IMR-90 (cell line): ENCODE data around the gene MUC20. TPM values are rescaled to one million over a fixed set of nuclear protein-coding genes. Genes with fewer than 3 reads are reported as not detected.

Source experiments
- ATAC-seq: fragments of 200-7000 bp; cut with Tn5 transposase; 2 replicates; pipeline ENCODE4 v1.9.1; 2020; ENCODE audit warnings: low read depth, mild to moderate bottlenecking, moderate library complexity
- BruUV-seq: library from RNA; stranded (reverse); fragments of 400-500 nt; replicated peaks from 2 replicates; lab custom pipeline; 2021; lab: Mats Ljungman, UMichigan
- CTCF ChIA-PET: fragments of 300-600 bp; formaldehyde crosslinking; extraction: SDS; loops from one replicate; lab custom pipeline; 2021; ENCODE audit warnings: antibody characterized with exemption; lab: Yijun Ruan, JAX
- POLR2A ChIA-PET: fragments of 300-600 bp; sonication (Branson Sonifier 250); formaldehyde crosslinking; loops from one replicate; lab custom pipeline; 2022; ENCODE audit warnings: antibody characterized with exemption; ENCODE audit not compliant: unreplicated experiment; lab: Charles Lee
- DNase-seq: peaks from one replicate; pipeline ENCODE4 v3.0.0; 2013
- H2AFZ ChIP-seq: replicated peaks from 2 replicates; pipeline ENCODE3; 2013; ENCODE audit warnings: low read length, mild to moderate bottlenecking; ENCODE audit not compliant: poor library complexity
- H2AK5ac ChIP-seq: 2 replicates; pipeline ENCODE4 v1.6.1; 2013; ENCODE audit warnings: low read depth, low read length, inconsistent platforms
- H2AK9ac ChIP-seq: replicated peaks from 2 replicates; pipeline ENCODE3; 2013; ENCODE audit warnings: mild to moderate bottlenecking, low read depth, low read length, moderate library complexity; ENCODE audit not compliant: poor library complexity
- H2BK120ac ChIP-seq: 2 replicates; pipeline ENCODE4 v1.6.1; 2013; ENCODE audit warnings: low read depth, low read length, inconsistent platforms
- H2BK15ac ChIP-seq: 3 replicates; pipeline ENCODE4 v1.6.1; 2013; ENCODE audit warnings: low read depth, low read length, inconsistent platforms
- H2BK20ac ChIP-seq: 2 replicates; pipeline ENCODE4 v1.6.1; 2013; ENCODE audit warnings: low read depth, mild to moderate bottlenecking, inconsistent platforms, low read length, moderate library complexity
- H2BK5ac ChIP-seq: 2 replicates; pipeline ENCODE4 v1.6.1; 2013; ENCODE audit warnings: mild to moderate bottlenecking, low read depth, low read length, inconsistent platforms; ENCODE audit not compliant: poor library complexity, severe bottlenecking
- H3K14ac ChIP-seq: replicated peaks from 2 replicates; pipeline ENCODE4 v1.6.1; 2013; ENCODE audit warnings: low read depth, low read length, inconsistent platforms
- H3K18ac ChIP-seq: 2 replicates; pipeline ENCODE4 v1.6.1; 2013; ENCODE audit warnings: low read depth, low read length, control low read depth
- H3K23ac ChIP-seq: 2 replicates; pipeline ENCODE4 v1.6.1; 2013; ENCODE audit warnings: low read depth, low read length, inconsistent platforms
- H3K27ac ChIP-seq: 2 replicates; pipeline ENCODE4 v1.5.1; 2013; ENCODE audit warnings: mild to moderate bottlenecking, control low read depth, low read length; ENCODE audit not compliant: insufficient read depth
- H3K27me3 ChIP-seq: 2 replicates; pipeline ENCODE4 v1.6.1; 2013; ENCODE audit warnings: low read length; ENCODE audit not compliant: control insufficient read depth, insufficient read depth
- H3K36me3 ChIP-seq: 2 replicates; pipeline ENCODE4 v1.6.1; 2013; ENCODE audit warnings: low read length, mixed read lengths; ENCODE audit not compliant: control insufficient read depth, insufficient read depth
- H3K4ac ChIP-seq: 2 replicates; pipeline ENCODE4 v1.6.1; 2013; ENCODE audit warnings: low read depth, low read length, inconsistent platforms
- H3K4me1 ChIP-seq: 2 replicates; pipeline ENCODE4 v1.6.1; 2013; ENCODE audit warnings: low read length, mixed read lengths; ENCODE audit not compliant: control insufficient read depth, insufficient read depth
- H3K4me2 ChIP-seq: 2 replicates; pipeline ENCODE4 v1.6.1; 2013; ENCODE audit warnings: low read depth, mild to moderate bottlenecking, control low read depth, low read length, moderate library complexity
- H3K4me3 ChIP-seq: 2 replicates; pipeline ENCODE4 v1.5.1; 2013; ENCODE audit warnings: low read depth, mild to moderate bottlenecking, control low read depth, low read length, moderate library complexity; ENCODE audit not compliant: insufficient read depth
- H3K56ac ChIP-seq: 2 replicates; pipeline ENCODE4 v1.6.1; 2013; ENCODE audit warnings: low read length, inconsistent platforms; ENCODE audit not compliant: insufficient read depth; ENCODE audit errors: extremely low read depth
- H3K79me1 ChIP-seq, 2 experiments: 2 replicates each; pipeline ENCODE4 v1.6.1; 2013; ENCODE audit warnings: low read length in 2 of 2, inconsistent platforms in 1 of 2, low read depth in 1 of 2
- H3K9ac ChIP-seq: 2 replicates; pipeline ENCODE4 v1.6.1; 2013; ENCODE audit warnings: low read depth, low read length, control low read depth
- H3K9me1 ChIP-seq: 2 replicates; pipeline ENCODE4 v1.6.1; 2013; ENCODE audit warnings: low read length, inconsistent platforms; ENCODE audit not compliant: insufficient read depth
- H3K9me3 ChIP-seq: 2 replicates; pipeline ENCODE4 v1.6.1; 2013; ENCODE audit warnings: low read length; ENCODE audit not compliant: control insufficient read depth, insufficient read depth
- H4K20me1 ChIP-seq: 2 replicates; pipeline ENCODE4 v1.6.1; 2013; ENCODE audit warnings: low read length, inconsistent platforms; ENCODE audit not compliant: insufficient read depth
- H4K5ac ChIP-seq: 2 replicates; pipeline ENCODE4 v1.6.1; 2013; ENCODE audit warnings: mild to moderate bottlenecking, low read depth, low read length, control low read depth
- H4K8ac ChIP-seq, 2 experiments: 2 replicates each; pipeline ENCODE4 v1.6.1; 2013; ENCODE audit warnings: low read depth in 2 of 2, low read length in 2 of 2, control low read depth in 1 of 2, inconsistent platforms in 1 of 2
- H4K91ac ChIP-seq: 2 replicates; pipeline ENCODE4 v1.6.1; 2013; ENCODE audit warnings: low read depth, low read length, inconsistent platforms; ENCODE audit not compliant: insufficient read depth
- BHLHE40 ChIP-seq: fragments of 150-350 bp; IDR thresholded peaks from 2 replicates; pipeline ENCODE4 v1.6.1; 2016; ENCODE audit warnings: mild to moderate bottlenecking, low read depth, low read length
- CEBPB ChIP-seq: IDR thresholded peaks from 2 replicates; pipeline ENCODE4 v1.6.1; 2012; ENCODE audit warnings: low read depth, low read length, improper control_type of control experiment
- CHD1 ChIP-seq: IDR thresholded peaks from 2 replicates; pipeline ENCODE4 v1.6.1; 2012; ENCODE audit warnings: low read depth, low read length, improper control_type of control experiment
- ELK1 ChIP-seq: fragments of 150-350 bp; IDR thresholded peaks from 2 replicates; pipeline ENCODE4 v1.6.1; 2016; ENCODE audit warnings: low read depth, mild to moderate bottlenecking, low read length, moderate library complexity, borderline replicate concordance
- FOS ChIP-seq: fragments of 150-350 bp; IDR thresholded peaks from 2 replicates; pipeline ENCODE4 v1.6.1; 2016; ENCODE audit warnings: low read depth, low read length
- MAFK ChIP-seq: IDR thresholded peaks from 2 replicates; pipeline ENCODE4 v1.6.1; 2012; ENCODE audit warnings: low read depth, low read length, improper control_type of control experiment
- MAZ ChIP-seq: IDR thresholded peaks from 2 replicates; pipeline ENCODE4 v1.6.1; 2012; ENCODE audit warnings: low read depth, mild to moderate bottlenecking, low read length, improper control_type of control experiment, moderate library complexity, borderline replicate concordance
- MXI1 ChIP-seq: IDR thresholded peaks from 2 replicates; pipeline ENCODE4 v1.6.1; 2012; ENCODE audit warnings: low read depth, mild to moderate bottlenecking, low read length, moderate library complexity, borderline replicate concordance
- NFE2L2 ChIP-seq: fragments of 150-350 bp; IDR thresholded peaks from 2 replicates; pipeline ENCODE4 v1.6.1; 2016; ENCODE audit warnings: low read depth, mild to moderate bottlenecking, low read length
- POLR2A ChIP-seq: IDR thresholded peaks from 2 replicates; pipeline ENCODE4 v1.6.1; 2012; ENCODE audit warnings: mild to moderate bottlenecking, low read depth, low read length
- RAD21 ChIP-seq: IDR thresholded peaks from 2 replicates; pipeline ENCODE4 v1.6.1; 2012; ENCODE audit warnings: low read length, improper control_type of control experiment
- RCOR1 ChIP-seq: IDR thresholded peaks from 2 replicates; pipeline ENCODE4 v1.6.1; 2012; ENCODE audit warnings: mild to moderate bottlenecking, low read length, improper control_type of control experiment; ENCODE audit not compliant: insufficient replicate concordance
- RFX5 ChIP-seq: IDR thresholded peaks from 2 replicates; pipeline ENCODE4 v1.8.0; 2012; ENCODE audit warnings: low read depth, mild to moderate bottlenecking, low read length, moderate library complexity
- SMC3 ChIP-seq: fragments of 150-350 bp; IDR thresholded peaks from 2 replicates; pipeline ENCODE4 v1.6.1; 2016; ENCODE audit warnings: low read depth, mild to moderate bottlenecking, antibody characterized with exemption, low read length, moderate library complexity
- USF2 ChIP-seq: fragments of 150-350 bp; IDR thresholded peaks from 2 replicates; pipeline ENCODE4 v1.6.1; 2017; ENCODE audit warnings: mild to moderate bottlenecking, antibody characterized with exemption, low read length, low read depth
- WGBS, 2 experiments: methylation state at CpG; one replicate each; pipeline versions ENCODE4 v1.1.5 to v1.1.7; 2013; ENCODE audit warnings: missing lambda C conversion rate in 2 of 2; ENCODE audit not compliant: insufficient read length in 1 of 2; ENCODE audit errors: extremely low coverage in 2 of 2; 5-methylcytosine and 5-hydroxymethylcytosine counted together
- dilution Hi-C: fragments of 300-500 bp; cut with HindIII; formaldehyde crosslinking; loops from one replicate; pipeline ENCODE4 v1.14.3; 2018; ENCODE audit warnings: low sequenced_read_pairs; ENCODE audit not compliant: unreplicated experiment
- in situ Hi-C: fragments of 300-500 bp; cut with MboI; formaldehyde crosslinking; loops from 3 replicates; pipeline ENCODE4 v1.14.3; 2019; ENCODE audit warnings: low sequenced_read_pairs, inconsistent platforms, mixed read lengths
- intact Hi-C: fragments of 100-400 bp; cut with micrococcal nuclease; formaldehyde crosslinking; loops from 2 replicates; pipeline ENCODE4 v1.10.0; 2022
- polyA plus RNA-seq, 3 experiments: library from polyadenylated mRNA; depleted of rRNA; stranded (reverse); fragments of >200 nt; gene quantifications; 2 replicates each; pipeline ENCODE4 v1.2.3, GENCODE V29; 2012; ENCODE audit warnings: low replicate concordance in 1 of 3
- total RNA-seq: library from RNA; depleted of rRNA; stranded (reverse); fragments of >200 nt; gene quantifications from 2 replicates; pipeline ENCODE4 v1.2.3, GENCODE V29; 2012
- TF ChIP-seq, protein P1 (sequence below): conservative IDR thresholded peaks from 2 replicates; pipeline ENCODE4 v1.5.1; 2012; ENCODE audit warnings: mild to moderate bottlenecking, low read depth, low read length, improper control_type of control experiment

The MUC20 gene
- total and polyA plus RNA-seq, 2 of the 4 experiments (the other 2 are of a cell fraction) = 0.12 TPM; not detected in 1

DNA sequence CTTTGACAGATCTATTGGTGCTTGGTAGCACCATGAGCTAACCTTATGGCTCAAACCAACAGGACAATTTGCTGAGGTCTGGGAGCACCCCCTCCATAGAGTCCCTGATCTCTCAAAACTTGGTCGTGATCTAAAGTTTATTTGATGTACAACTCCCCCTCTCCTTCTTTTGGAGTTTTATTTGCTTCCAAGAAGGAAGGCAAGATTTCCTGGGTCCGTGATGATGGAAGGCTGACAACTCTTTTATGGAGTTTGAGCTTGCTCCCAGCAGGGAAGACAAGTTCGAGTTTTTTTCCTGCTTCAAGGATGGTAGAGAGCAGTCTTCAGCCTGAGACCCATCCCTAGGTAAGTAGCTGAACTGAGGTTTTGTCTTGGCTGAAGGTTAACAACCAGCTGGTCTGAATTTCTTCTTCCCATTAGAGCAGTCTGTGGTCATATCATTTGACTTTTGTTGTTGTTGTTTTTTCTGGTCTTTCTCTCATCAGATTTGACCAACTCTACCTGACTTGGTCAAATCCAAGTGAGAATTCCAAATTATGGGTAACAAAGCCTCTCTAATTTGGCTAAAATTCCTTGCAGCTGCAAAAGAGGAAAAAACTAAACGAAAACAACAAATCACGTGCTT lies 2.8 kb upstream of the MUC20 start:
- 46% methylated on average over 4 of the region's 5 CpGs; no CpG with 5 or more reads in 1 of the 2 experiments for WGBS, 2 experiments

More for the DNA sequence above, 2.8 kb upstream of the MUC20 start:
- no peak overlapping the region for H2BK5ac ChIP-seq
- TF ChIP-seq RFX5 (no peak), BHLHE40 (no peak), CHD1 (no peak), POLR2A (no peak), FOS (no peak), RAD21 (no peak), MAFK (no peak), MAZ (no peak), USF2 (no peak), RCOR1 (no peak), ELK1 (no peak), CEBPB (no peak), NFE2L2 (no peak), MXI1 (no peak), SMC3 (no peak)
- TF ChIP-seq, protein P1, sequence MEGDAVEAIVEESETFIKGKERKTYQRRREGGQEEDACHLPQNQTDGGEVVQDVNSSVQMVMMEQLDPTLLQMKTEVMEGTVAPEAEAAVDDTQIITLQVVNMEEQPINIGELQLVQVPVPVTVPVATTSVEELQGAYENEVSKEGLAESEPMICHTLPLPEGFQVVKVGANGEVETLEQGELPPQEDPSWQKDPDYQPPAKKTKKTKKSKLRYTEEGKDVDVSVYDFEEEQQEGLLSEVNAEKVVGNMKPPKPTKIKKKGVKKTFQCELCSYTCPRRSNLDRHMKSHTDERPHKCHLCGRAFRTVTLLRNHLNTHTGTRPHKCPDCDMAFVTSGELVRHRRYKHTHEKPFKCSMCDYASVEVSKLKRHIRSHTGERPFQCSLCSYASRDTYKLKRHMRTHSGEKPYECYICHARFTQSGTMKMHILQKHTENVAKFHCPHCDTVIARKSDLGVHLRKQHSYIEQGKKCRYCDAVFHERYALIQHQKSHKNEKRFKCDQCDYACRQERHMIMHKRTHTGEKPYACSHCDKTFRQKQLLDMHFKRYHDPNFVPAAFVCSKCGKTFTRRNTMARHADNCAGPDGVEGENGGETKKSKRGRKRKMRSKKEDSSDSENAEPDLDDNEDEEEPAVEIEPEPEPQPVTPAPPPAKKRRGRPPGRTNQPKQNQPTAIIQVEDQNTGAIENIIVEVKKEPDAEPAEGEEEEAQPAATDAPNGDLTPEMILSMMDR = no peak
- no peak overlapping the region for H4K91ac ChIP-seq
- dilution Hi-C loops (no loop called here), intact Hi-C loops (no loop called here), in situ Hi-C loops (no loop called here)
- H2AFZ ChIP-seq = no peak overlapping the region
- H3K14ac ChIP-seq = no peak overlapping the region
- no peak overlapping the region for H3K56ac ChIP-seq
- no peaks in the 10 kb centered on the region for H3K36me3 ChIP-seq
- peaks cover 20% of the 10 kb centered on the region for H3K27me3 ChIP-seq
- H3K4ac ChIP-seq = no peak overlapping the region
- H4K20me1 ChIP-seq = no peaks in the 10 kb centered on the region
- H3K9me3 ChIP-seq = no peaks in the 10 kb centered on the region
- no peak overlapping the region for H3K4me3 ChIP-seq
- BruUV-seq = no TSS peak
- H4K5ac ChIP-seq = no peak overlapping the region
- no peak overlapping the region for H2AK9ac ChIP-seq
- H3K23ac ChIP-seq = no peak overlapping the region
- no peak overlapping the region for H3K18ac ChIP-seq
- H2BK120ac ChIP-seq = no peak overlapping the region
- H3K79me1 ChIP-seq = no peaks in the 10 kb centered on the region
- no peaks in the 10 kb centered on the region for H3K4me1 ChIP-seq
- POLR2A ChIA-PET = no interaction called here
- H2BK20ac ChIP-seq = no peak overlapping the region
- no peak overlapping the region for H3K9ac ChIP-seq
- no peak for DNase-seq
- CTCF ChIA-PET = no interaction called here
- H3K4me2 ChIP-seq = no peak overlapping the region
- no peak for ATAC-seq
- no peak overlapping the region for H2BK15ac ChIP-seq
- no peak overlapping the region for H3K27ac ChIP-seq
- H4K8ac ChIP-seq = no peak overlapping the region
- H2AK5ac ChIP-seq = no peak overlapping the region
- H3K9me1 ChIP-seq = no peaks in the 10 kb centered on the region
